Measurements from ENCODE around the gene JPT1.

- TF ChIP-seq, protein P1, sequence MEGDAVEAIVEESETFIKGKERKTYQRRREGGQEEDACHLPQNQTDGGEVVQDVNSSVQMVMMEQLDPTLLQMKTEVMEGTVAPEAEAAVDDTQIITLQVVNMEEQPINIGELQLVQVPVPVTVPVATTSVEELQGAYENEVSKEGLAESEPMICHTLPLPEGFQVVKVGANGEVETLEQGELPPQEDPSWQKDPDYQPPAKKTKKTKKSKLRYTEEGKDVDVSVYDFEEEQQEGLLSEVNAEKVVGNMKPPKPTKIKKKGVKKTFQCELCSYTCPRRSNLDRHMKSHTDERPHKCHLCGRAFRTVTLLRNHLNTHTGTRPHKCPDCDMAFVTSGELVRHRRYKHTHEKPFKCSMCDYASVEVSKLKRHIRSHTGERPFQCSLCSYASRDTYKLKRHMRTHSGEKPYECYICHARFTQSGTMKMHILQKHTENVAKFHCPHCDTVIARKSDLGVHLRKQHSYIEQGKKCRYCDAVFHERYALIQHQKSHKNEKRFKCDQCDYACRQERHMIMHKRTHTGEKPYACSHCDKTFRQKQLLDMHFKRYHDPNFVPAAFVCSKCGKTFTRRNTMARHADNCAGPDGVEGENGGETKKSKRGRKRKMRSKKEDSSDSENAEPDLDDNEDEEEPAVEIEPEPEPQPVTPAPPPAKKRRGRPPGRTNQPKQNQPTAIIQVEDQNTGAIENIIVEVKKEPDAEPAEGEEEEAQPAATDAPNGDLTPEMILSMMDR (conservative IDR thresholded peaks at IDR 0.05; ENCODE audit: low read depth in 2 of 2), result no peak
- TF ChIP-seq CREB1 (CRISPR knock-in tag; IDR thresholded peaks at IDR 0.05; ENCODE audit: low read depth) (no peak), EZH2 (IDR thresholded peaks at IDR 0.05; ENCODE audit: low read depth, unreplicated experiment) (no peak), EZH2phosphoT487 (IDR thresholded peaks at IDR 0.05; ENCODE audit: unreplicated experiment) (no peak), POLR2AphosphoS5 (IDR thresholded peaks at IDR 0.05; ENCODE audit: low read depth) (no peak), ZNF331 (CRISPR knock-in tag; IDR thresholded peaks at IDR 0.05; ENCODE audit: low read depth) (no peak), JUNB (IDR thresholded peaks at IDR 0.05; ENCODE audit: unreplicated experiment) (no peak), ZNF114 (CRISPR knock-in tag; IDR thresholded peaks at IDR 0.05) (no peak)
- TF ChIP-seq, protein P2, sequence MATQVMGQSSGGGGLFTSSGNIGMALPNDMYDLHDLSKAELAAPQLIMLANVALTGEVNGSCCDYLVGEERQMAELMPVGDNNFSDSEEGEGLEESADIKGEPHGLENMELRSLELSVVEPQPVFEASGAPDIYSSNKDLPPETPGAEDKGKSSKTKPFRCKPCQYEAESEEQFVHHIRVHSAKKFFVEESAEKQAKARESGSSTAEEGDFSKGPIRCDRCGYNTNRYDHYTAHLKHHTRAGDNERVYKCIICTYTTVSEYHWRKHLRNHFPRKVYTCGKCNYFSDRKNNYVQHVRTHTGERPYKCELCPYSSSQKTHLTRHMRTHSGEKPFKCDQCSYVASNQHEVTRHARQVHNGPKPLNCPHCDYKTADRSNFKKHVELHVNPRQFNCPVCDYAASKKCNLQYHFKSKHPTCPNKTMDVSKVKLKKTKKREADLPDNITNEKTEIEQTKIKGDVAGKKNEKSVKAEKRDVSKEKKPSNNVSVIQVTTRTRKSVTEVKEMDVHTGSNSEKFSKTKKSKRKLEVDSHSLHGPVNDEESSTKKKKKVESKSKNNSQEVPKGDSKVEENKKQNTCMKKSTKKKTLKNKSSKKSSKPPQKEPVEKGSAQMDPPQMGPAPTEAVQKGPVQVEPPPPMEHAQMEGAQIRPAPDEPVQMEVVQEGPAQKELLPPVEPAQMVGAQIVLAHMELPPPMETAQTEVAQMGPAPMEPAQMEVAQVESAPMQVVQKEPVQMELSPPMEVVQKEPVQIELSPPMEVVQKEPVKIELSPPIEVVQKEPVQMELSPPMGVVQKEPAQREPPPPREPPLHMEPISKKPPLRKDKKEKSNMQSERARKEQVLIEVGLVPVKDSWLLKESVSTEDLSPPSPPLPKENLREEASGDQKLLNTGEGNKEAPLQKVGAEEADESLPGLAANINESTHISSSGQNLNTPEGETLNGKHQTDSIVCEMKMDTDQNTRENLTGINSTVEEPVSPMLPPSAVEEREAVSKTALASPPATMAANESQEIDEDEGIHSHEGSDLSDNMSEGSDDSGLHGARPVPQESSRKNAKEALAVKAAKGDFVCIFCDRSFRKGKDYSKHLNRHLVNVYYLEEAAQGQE (IDR thresholded peaks at IDR 0.05; ENCODE audit: unreplicated experiment), result no peak
Observed at GRCh38 chr17:75126954-75127353, 27.4 kb downstream of the JPT1 start.
